Fibroblast of villous mesenchyme (primary cell): ENCODE data around the gene USE1. TPM values are rescaled to one million over a fixed set of nuclear protein-coding genes. Genes with fewer than 3 reads are reported as not detected.

Experiments
- DNase-seq: peaks from one replicate; pipeline ENCODE4 v3.0.0-alpha.2; 2010; ENCODE audit warnings: low read depth
- H3K4me3 ChIP-seq: 2 replicates; pipeline ENCODE4 v1.5.1; 2011; ENCODE audit warnings: low read depth, mild to moderate bottlenecking, low read length
- CTCF ChIP-seq: IDR thresholded peaks from 2 replicates; pipeline ENCODE4 v1.5.1; 2012; ENCODE audit warnings: low read depth, mild to moderate bottlenecking, low read length; ENCODE audit not compliant: insufficient read depth
- total RNA-seq: library from RNA; depleted of rRNA; stranded (reverse); fragments of >200 nt; gene quantifications from 2 replicates; pipeline ENCODE4 v1.2.3, GENCODE V29; 2012

Gene USE1
- total RNA-seq, 1 donor: 18.1 TPM

DNA sequence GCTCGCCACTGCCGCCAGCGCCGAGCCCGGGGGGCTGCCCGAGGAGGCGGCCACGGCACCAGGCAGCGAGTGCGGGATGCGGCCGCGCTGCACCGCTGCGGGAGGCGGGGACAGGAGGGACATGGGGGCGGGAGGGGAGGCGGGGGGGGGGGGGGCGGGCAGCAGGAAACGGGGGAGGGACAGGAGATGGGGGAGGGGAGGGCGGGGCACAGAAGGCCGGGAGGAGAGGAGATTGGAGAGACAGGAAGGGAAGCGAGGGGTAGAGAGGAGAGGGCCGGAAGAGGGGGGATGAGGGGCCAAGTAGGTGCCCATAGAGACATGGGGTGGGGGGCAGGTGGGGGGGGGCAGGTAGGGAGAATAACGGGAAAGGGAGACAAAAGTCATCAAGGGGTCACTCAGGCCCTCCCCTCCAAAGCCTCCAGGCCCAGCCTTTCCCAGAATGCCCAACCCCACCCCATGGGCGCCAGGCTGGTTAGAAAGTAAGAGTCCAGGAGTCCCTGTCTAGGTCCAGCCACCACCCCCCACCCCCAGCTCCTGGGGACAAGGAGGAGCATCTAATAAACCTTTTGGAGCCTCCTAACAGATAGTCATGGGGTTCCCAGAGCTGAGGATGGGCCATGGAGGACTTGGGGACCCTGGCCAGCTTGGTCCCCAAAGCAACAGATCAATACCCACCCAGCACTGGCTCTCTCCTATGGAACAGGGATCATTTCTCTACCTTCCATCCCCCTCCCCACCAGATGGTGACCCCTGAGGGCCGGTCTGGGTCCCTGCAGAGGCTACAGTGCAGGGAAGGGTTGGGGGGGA lies 21.0 kb downstream of the USE1 start:
- no peak for DNase-seq
- H3K4me3 ChIP-seq: peak overlapping the region; percentile 40
- no peak for TF ChIP-seq CTCF

GRCh38 chr19:17236811-17237543 lies 21.8 kb downstream of the USE1 start:
- no peak overlapping the region for H3K4me3 ChIP-seq
- no peak for DNase-seq
- no peak for TF ChIP-seq CTCF

DNA sequence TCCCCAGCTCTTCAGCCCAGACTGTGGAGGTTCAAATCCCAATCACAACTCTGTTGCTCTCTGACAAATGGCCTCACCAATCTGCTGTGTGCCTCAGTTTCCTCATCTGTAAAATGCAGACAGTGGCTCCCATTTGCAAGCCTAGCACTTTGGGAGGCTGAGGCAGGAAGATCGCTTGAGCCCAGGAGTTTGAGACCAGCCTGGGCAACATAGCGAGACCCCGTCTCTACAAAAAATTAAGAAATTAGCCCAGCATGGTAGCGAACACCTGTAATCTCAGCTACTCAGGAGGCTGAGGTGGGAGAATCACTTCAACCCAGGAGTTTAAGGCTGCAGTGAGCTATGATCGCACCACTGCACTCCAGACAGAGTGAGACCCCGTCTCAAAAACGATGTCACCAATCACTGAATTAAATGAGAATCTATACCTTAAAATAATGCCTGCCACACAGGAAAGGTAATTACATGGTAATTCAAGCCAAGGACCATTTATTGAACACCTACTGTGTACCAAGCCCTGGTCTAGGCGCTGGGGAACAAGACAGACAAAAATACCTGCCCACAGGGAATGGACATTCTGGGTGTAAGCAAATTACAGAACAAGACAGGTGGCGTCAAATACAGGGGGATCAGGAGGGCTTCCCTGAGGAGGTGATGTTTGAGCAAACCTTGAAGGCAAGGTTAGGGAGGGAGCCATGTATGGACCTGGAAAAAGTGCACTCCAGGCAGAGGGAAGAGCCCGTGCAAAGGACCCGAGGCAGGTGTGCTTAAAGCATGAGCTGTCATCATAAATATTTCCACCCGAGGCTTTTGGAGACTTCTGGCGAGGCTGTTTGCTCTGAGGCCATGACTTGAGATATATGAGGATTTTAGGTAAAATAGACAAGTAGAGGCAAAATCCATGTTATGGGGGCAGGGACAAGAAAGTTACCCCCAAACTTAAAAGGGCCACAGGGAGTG lies 22.9 kb downstream of the USE1 start:
- no peak for DNase-seq
- no peak overlapping the region for H3K4me3 ChIP-seq
- no peak for TF ChIP-seq CTCF

DNA sequence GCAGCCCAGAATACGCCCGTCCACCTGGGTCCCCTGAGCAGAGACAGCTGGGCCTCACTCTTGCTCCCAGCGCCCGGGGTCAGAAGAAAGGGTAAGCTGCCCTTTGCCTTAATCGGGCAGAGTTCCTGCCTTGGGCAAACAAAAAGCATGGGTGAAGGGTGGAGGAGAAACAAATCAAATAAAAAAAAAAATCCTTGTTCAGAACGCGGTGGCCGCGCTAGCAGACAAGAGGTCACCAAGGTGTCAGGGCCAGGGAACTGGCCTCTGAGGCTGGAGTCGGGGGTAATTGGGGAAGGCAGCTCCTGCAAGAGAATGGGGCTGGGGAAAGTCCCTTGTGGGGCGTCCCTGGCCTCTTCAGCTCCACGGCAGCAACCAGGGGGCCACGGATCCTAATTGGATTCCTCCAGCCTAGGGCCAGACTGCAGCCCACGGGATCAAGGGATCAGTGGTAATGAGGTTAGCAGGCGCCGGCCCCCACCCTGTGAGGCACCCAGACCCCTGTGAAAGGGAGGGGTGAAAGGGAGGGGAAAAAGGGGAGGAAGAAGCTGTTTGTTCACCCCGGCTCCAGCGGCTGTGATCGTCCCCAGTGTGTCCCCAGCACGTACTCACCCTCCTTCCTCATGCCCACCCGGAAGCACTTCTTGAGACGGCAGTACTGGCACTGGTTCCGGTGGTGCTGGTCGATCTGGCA lies 25.1 kb downstream of the USE1 start:
- no peak for TF ChIP-seq CTCF
- no peak for DNase-seq

DNA sequence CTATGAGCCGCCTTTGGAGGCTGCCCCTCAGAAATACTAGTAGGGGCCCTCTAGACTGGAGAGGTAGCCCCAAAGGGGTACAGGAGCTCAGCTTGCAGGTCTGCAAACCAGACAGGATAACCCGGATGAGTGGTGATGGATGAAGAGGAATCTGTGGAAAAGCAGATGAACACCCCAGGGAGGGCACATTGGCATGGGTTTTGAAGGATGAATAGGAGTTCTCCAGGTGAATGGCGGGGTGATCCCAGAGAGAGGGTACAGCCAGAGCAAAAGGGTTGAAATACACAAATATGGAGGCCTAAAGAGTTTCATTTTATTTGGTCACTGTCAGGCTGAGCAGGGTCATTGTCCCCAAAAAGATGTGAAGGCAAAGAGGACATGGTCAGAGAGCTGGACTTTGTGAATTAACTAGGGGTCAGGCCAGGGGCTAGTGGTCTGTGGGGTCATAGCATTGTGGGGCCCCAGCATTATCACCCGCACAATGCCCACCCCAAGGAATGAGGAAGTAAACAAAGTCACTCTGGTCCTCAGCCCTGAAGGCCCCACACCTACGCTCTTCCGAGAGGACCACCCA lies 25.8 kb downstream of the USE1 start:
- TF ChIP-seq CTCF: no peak
- no peak for DNase-seq
- no peak overlapping the region for H3K4me3 ChIP-seq

More for the DNA sequence above, 25.1 kb downstream of the USE1 start:
- H3K4me3 ChIP-seq: no peak overlapping the region
